GM10266 (cell line): ENCODE measurements around the gene PPM1L.

Experiments used
- DNase-seq: peaks from one replicate; pipeline ENCODE4 v3.0.0; 2012; ENCODE audit errors: extremely low spot score
- CTCF ChIP-seq: IDR thresholded peaks from 2 replicates; pipeline ENCODE4 v1.5.1; 2012; ENCODE audit warnings: mild to moderate bottlenecking, low read depth; ENCODE audit not compliant: control insufficient read depth, insufficient read depth; ENCODE audit errors: missing control alignments

Gene PPM1L

GRCh38 chr3:160765211-160765610 lies 9.2 kb downstream of the PPM1L start:
- TF ChIP-seq CTCF: no peak
- no peak for DNase-seq

GRCh38 chr3:160768031-160768430 lies 12.0 kb downstream of the PPM1L start:
- TF ChIP-seq CTCF: no peak
- no peak for DNase-seq

DNA sequence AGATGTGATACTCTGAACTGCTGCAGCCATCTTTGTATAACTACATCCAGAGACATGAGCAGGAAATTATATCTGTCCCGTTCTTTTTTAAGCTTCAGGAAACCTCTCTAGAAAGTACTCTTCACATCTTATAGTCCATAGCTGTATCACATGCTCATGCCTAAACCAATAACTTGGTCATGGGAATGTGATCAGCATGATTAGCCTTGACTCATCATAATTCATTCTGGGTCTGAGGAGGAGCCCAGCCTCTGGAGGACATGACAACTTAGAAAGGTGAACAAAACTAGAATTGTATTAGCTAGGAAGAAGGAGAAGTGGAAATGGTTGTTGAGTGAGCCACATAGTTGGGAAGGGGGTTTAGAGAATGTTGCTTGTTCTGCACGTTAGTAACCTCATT lies 12.9 kb downstream of the PPM1L start:
- DNase-seq: no peak
- TF ChIP-seq CTCF: no peak

- DNase-seq: no peak
- no peak for TF ChIP-seq CTCF
Measured at GRCh38 chr3:160771811-160772459, 15.9 kb downstream of the PPM1L start.

DNA sequence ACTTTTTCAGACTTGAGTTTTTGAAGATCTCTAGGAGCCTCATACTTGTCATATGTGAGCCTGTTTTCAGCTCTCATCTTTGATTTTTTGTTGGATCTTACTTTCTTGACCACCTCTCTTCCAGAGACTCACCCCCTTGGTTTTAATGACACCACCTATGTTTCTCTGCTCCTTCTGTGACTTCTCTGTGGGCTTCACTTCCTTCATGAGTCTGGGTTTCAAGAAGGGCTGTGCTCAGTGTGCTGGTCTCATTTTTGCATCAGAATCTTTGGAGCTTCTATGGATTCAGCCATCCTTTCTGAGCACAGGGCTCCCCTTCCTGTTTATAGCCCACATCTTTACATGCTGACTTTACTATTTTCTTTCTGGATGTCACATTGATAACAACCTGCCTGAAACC lies 17.7 kb downstream of the PPM1L start:
- no peak for DNase-seq
- no peak for TF ChIP-seq CTCF

- TF ChIP-seq CTCF: no peak
Measured at GRCh38 chr3:160774172-160774571, 18.1 kb downstream of the PPM1L start.

DNA sequence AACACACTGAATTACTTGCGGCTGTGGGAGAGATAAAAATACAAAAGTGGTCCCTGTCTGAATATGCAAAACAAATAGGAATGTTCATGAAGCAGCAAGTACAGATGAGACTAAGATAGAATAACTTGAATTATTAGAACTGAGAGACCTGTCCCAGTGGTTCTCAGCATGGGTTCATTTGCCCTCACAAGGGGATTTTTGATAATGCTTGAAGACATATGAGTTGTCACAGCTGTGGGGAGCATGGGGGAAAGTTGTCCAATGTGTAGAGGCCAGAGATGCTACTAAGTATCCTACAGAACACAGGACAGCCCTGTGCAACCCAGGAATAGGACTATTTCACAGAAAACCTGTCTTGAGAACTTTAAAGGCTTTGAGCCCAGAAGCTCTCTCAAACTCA lies 22.4 kb downstream of the PPM1L start:
- TF ChIP-seq CTCF: no peak
- no peak for DNase-seq

More at GRCh38 chr3:160774172-160774571, 18.1 kb downstream of the PPM1L start:
- DNase-seq: no peak
